ENCODE measurements around the gene ATXN1L. TPM values are rescaled to one million over a fixed set of nuclear protein-coding genes. Genes with fewer than 3 reads are reported as not detected.
"Not testable (repeated sequence)": the region's sequence is repeated elsewhere in the genome, so short reads cannot be mapped to it uniquely, and the experiment has no call there.

Gene ATXN1L
- total and polyA plus RNA-seq, 4 donors, result 5.7 to 15.0 (median 8.5) TPM

- 78% methylated on average over 5 of the region's 5 CpGs for WGBS
- Histone ChIP-seq H3K4me1 (ENCODE audit: control insufficient read depth in 4 of 4, insufficient read depth in 4 of 4, low read length in 3 of 4) (no peaks in the 10 kb centered on the region), H3K36me3 (ENCODE audit: control insufficient read depth in 4 of 4, insufficient read depth in 3 of 4, low read depth in 1 of 4, low read length in 3 of 4) (peaks cover 0 to 2% (median 0%) of the 10 kb centered on the region in 4 donors), H3K9ac (ENCODE audit: low read depth in 1 of 2, low read length in 2 of 2) (no peak overlapping the region), H3K27ac (ENCODE audit: low read depth in 1 of 2, low read length in 2 of 2) (no peak overlapping the region), H3K4me3 (ENCODE audit: low read depth in 1 of 3, low read length in 3 of 3) (no peak overlapping the region), H3K27me3 (ENCODE audit: control insufficient read depth in 4 of 4, insufficient read depth in 4 of 4, low read length in 3 of 4) (no peaks in the 10 kb centered on the region), H3K9me3 (ENCODE audit: control insufficient read depth in 4 of 4, low read length in 3 of 4) (no peaks in the 10 kb centered on the region)
- DNase-seq (ENCODE audit: low spot score), result no peak
- no peak for TF ChIP-seq REST (IDR thresholded peaks at IDR 0.05)
- no peak for TF ChIP-seq TAF1 (conservative IDR thresholded peaks at IDR 0.05)
- TF ChIP-seq SP1 (IDR thresholded peaks at IDR 0.05), result no peak
- TF ChIP-seq GABPA (IDR thresholded peaks at IDR 0.05 in 1 of 2, conservative IDR thresholded peaks at IDR 0.05 in 1 of 2), result no peak
- no peak for TF ChIP-seq FOXA2 (IDR thresholded peaks at IDR 0.05)
- TF ChIP-seq HNF4A (conservative IDR thresholded peaks at IDR 0.05), result no peak
- no peak for TF ChIP-seq EGR1 (IDR thresholded peaks at IDR 0.05; ENCODE audit: low read depth in 2 of 2)
- TF ChIP-seq HNF4G (IDR thresholded peaks at IDR 0.05), result no peak
- TF ChIP-seq RAD21 (IDR thresholded peaks at IDR 0.05), result no peak
- TF ChIP-seq FOXA1 (IDR thresholded peaks at IDR 0.05), result no peak
- TF ChIP-seq RXRA (IDR thresholded peaks at IDR 0.05), result no peak
- no peak for TF ChIP-seq NR2F2 (IDR thresholded peaks at IDR 0.05)
- no peak for TF ChIP-seq CTCF (IDR thresholded peaks at IDR 0.05; ENCODE audit: low read depth, low read length, missing input control)
- TF ChIP-seq YY1 (IDR thresholded peaks at IDR 0.05), result no peak
- TF ChIP-seq MAX (IDR thresholded peaks at IDR 0.05), result no peak
Observed at GRCh38 chr16:71826533-71827017, 19.2 kb upstream of the ATXN1L start.

- H3K36me3 ChIP-seq (ENCODE audit: control insufficient read depth in 4 of 4, insufficient read depth in 3 of 4, low read depth in 1 of 4, low read length in 3 of 4), result no peaks in the 10 kb centered on the region
- DNase-seq (ENCODE audit: low spot score), result no peak
- H3K27me3 ChIP-seq (ENCODE audit: control insufficient read depth in 4 of 4, insufficient read depth in 4 of 4, low read length in 3 of 4), result no peaks in the 10 kb centered on the region
- TF ChIP-seq YY1 (IDR thresholded peaks at IDR 0.05), result no peak
- H3K9me3 ChIP-seq (ENCODE audit: control insufficient read depth in 4 of 4, low read length in 3 of 4), result no peaks in the 10 kb centered on the region
- H3K4me1 ChIP-seq (ENCODE audit: control insufficient read depth in 4 of 4, insufficient read depth in 4 of 4, low read length in 3 of 4), result peaks cover 0 to 1% (median 0%) of the 10 kb centered on the region in 4 donors
- no peak overlapping the region for H3K9ac ChIP-seq (ENCODE audit: low read depth in 1 of 2, low read length in 2 of 2)
- 84% methylated on average over 2 of the region's 2 CpGs for WGBS
- no peak overlapping the region for H3K4me3 ChIP-seq (ENCODE audit: low read depth in 1 of 3, low read length in 3 of 3)
- H3K27ac ChIP-seq (ENCODE audit: low read depth in 1 of 2, low read length in 2 of 2), result no peak overlapping the region
Observed at GRCh38 chr16:71830359-71830758, 15.4 kb upstream of the ATXN1L start.

- not testable (repeated sequence) for H3K4me3 ChIP-seq (ENCODE audit: low read depth in 1 of 3, low read length in 3 of 3); H3K27me3 ChIP-seq (ENCODE audit: control insufficient read depth in 4 of 4, insufficient read depth in 4 of 4, low read length in 3 of 4); H3K4me1 ChIP-seq (ENCODE audit: control insufficient read depth in 4 of 4, insufficient read depth in 4 of 4, low read length in 3 of 4); H3K9me3 ChIP-seq (ENCODE audit: control insufficient read depth in 4 of 4, low read length in 3 of 4); DNase-seq (ENCODE audit: low spot score); H3K27ac ChIP-seq (ENCODE audit: low read depth in 1 of 2, low read length in 2 of 2); H3K9ac ChIP-seq (ENCODE audit: low read depth in 1 of 2, low read length in 2 of 2); H3K36me3 ChIP-seq (ENCODE audit: control insufficient read depth in 4 of 4, insufficient read depth in 3 of 4, low read depth in 1 of 4, low read length in 3 of 4)
- WGBS, result 93% methylated on average over 3 of the region's 3 CpGs
Observed at GRCh38 chr16:71831698-71832097, 14.1 kb upstream of the ATXN1L start.

- H3K27ac ChIP-seq (ENCODE audit: low read depth in 1 of 2, low read length in 2 of 2); H3K27me3 ChIP-seq (ENCODE audit: control insufficient read depth in 4 of 4, insufficient read depth in 4 of 4, low read length in 3 of 4); DNase-seq (ENCODE audit: low spot score); H3K4me3 ChIP-seq (ENCODE audit: low read depth in 1 of 3, low read length in 3 of 3); H3K4me1 ChIP-seq (ENCODE audit: control insufficient read depth in 4 of 4, insufficient read depth in 4 of 4, low read length in 3 of 4); H3K9me3 ChIP-seq (ENCODE audit: control insufficient read depth in 4 of 4, low read length in 3 of 4); H3K9ac ChIP-seq (ENCODE audit: low read depth in 1 of 2, low read length in 2 of 2); H3K36me3 ChIP-seq (ENCODE audit: control insufficient read depth in 4 of 4, insufficient read depth in 3 of 4, low read depth in 1 of 4, low read length in 3 of 4): not testable (repeated sequence)
- WGBS, result 94% methylated on average over 2 of the region's 2 CpGs
Observed at GRCh38 chr16:71832112-71832511, 13.7 kb upstream of the ATXN1L start.
